ENCODE measurements around the gene LGI2. TPM values are rescaled to one million over a fixed set of nuclear protein-coding genes. Genes with fewer than 3 reads are reported as not detected.

LGI2 gene
- polyA plus RNA-seq, 1 donor (not counting 4 experiments of a cell fraction or from before 2014, with no cell fraction given): 0.69 TPM

DNA sequence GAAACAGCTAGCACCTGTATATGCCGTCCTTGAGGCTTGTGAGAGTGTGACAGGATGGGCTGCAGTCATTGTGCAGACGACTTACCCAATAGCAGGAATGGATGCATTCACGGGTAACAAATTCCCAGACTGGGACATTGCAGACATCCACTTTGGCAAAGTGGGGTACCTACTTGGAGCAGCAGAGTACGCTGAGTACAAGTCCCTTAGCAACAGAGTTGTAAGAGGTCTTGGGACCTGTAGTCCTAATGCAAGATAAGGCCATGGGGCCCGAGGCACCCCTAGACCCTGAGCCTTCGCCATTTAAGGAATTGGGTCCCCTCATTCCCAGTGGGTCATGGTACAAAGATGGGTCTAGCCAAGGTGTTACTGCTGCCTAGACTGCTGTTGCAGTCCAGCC is 62.5 kb downstream of the LGI2 start:
- H3K36me3 ChIP-seq (ENCODE audit: control insufficient read depth in 2 of 2, extremely low read depth in 1 of 2, insufficient read depth in 2 of 2, low read length in 2 of 2): no peaks in the 10 kb centered on the region
- no peaks in the 10 kb centered on the region for H4K20me1 ChIP-seq (ENCODE audit: control insufficient read depth, extremely low read depth, insufficient read depth, low read length)
- H3K79me2 ChIP-seq (ENCODE audit: control insufficient read depth, insufficient read depth, low read length): no peaks in the 10 kb centered on the region
- H3K4me1 ChIP-seq (ENCODE audit: control insufficient read depth, extremely low read depth, insufficient read depth, low read length): peaks cover 4% of the 10 kb centered on the region
- no peak overlapping the region for H3K9ac ChIP-seq (ENCODE audit: control insufficient read depth, extremely low read depth, insufficient read depth, low read length)
- no peak overlapping the region for H3K27ac ChIP-seq (ENCODE audit: control insufficient read depth, insufficient read depth, low read length)
- H3K4me3 ChIP-seq (ENCODE audit: control insufficient read depth in 2 of 3, extremely low read depth in 1 of 3, insufficient read depth in 2 of 3, low read depth in 1 of 3, low read length in 3 of 3): no peak overlapping the region
- no peak overlapping the region for H2AFZ ChIP-seq (ENCODE audit: control insufficient read depth, low read length)
- H3K4me2 ChIP-seq (ENCODE audit: control insufficient read depth, extremely low read depth, insufficient read depth, low read depth, low read length): no peak overlapping the region
- DNase-seq (ENCODE audit: low read depth, low spot score): no peak
- TF ChIP-seq, protein P1, sequence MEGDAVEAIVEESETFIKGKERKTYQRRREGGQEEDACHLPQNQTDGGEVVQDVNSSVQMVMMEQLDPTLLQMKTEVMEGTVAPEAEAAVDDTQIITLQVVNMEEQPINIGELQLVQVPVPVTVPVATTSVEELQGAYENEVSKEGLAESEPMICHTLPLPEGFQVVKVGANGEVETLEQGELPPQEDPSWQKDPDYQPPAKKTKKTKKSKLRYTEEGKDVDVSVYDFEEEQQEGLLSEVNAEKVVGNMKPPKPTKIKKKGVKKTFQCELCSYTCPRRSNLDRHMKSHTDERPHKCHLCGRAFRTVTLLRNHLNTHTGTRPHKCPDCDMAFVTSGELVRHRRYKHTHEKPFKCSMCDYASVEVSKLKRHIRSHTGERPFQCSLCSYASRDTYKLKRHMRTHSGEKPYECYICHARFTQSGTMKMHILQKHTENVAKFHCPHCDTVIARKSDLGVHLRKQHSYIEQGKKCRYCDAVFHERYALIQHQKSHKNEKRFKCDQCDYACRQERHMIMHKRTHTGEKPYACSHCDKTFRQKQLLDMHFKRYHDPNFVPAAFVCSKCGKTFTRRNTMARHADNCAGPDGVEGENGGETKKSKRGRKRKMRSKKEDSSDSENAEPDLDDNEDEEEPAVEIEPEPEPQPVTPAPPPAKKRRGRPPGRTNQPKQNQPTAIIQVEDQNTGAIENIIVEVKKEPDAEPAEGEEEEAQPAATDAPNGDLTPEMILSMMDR (optimal IDR thresholded peaks at IDR 0.05 in 1 of 3, IDR thresholded peaks at IDR 0.05 in 1 of 3, conservative IDR thresholded peaks at IDR 0.05 in 1 of 3; ENCODE audit: extremely low read depth in 1 of 3, insufficient read depth in 2 of 3, low read length in 3 of 3): no peak
- no peak for FAIRE-seq
- H3K27me3 ChIP-seq (ENCODE audit: control insufficient read depth, extremely low read depth, insufficient read depth, low read length): no peaks in the 10 kb centered on the region
- no peaks in the 10 kb centered on the region for H3K9me3 ChIP-seq (ENCODE audit: control insufficient read depth, low read depth, low read length)
- dilution Hi-C loops (cut with MboI; ENCODE audit: extremely low pct_ligation_motif_present, low sequenced_read_pairs): no loop called here
- H3K9me1 ChIP-seq (ENCODE audit: control insufficient read depth, extremely low read depth, insufficient read depth, low read length): no peaks in the 10 kb centered on the region

DNA sequence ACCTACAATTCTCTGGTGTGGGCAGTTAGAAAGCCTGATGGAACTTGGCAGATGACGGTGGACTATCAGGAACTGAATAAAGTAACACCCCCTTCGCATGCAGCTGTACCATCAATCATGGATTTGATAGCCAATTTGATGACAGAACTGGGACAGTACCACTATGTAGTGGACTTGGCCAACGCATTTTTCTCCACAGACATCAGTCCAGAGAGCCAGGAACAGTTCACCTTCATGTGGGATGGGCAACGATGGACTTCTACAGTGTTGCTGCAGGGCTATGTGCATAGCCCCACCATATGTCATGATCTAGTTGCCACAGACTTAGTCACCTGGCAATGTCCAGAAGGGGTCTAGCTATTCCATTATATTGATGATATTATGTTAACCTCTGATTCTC is 63.4 kb downstream of the LGI2 start:
- Histone ChIP-seq H3K9me1 (ENCODE audit: control insufficient read depth, extremely low read depth, insufficient read depth, low read length) (no peaks in the 10 kb centered on the region), H3K79me2 (ENCODE audit: control insufficient read depth, insufficient read depth, low read length) (no peaks in the 10 kb centered on the region), H4K20me1 (ENCODE audit: control insufficient read depth, extremely low read depth, insufficient read depth, low read length) (no peaks in the 10 kb centered on the region), H3K4me3 (ENCODE audit: control insufficient read depth in 2 of 3, extremely low read depth in 1 of 3, insufficient read depth in 2 of 3, low read depth in 1 of 3, low read length in 3 of 3) (no peak overlapping the region), H3K36me3 (ENCODE audit: control insufficient read depth in 2 of 2, extremely low read depth in 1 of 2, insufficient read depth in 2 of 2, low read length in 2 of 2) (no peaks in the 10 kb centered on the region), H3K27ac (ENCODE audit: control insufficient read depth, insufficient read depth, low read length) (no peak overlapping the region), H3K4me1 (ENCODE audit: control insufficient read depth, extremely low read depth, insufficient read depth, low read length) (peaks cover 4% of the 10 kb centered on the region), H3K27me3 (ENCODE audit: control insufficient read depth, extremely low read depth, insufficient read depth, low read length) (no peaks in the 10 kb centered on the region), H3K9me3 (ENCODE audit: control insufficient read depth, low read depth, low read length) (no peaks in the 10 kb centered on the region), H2AFZ (ENCODE audit: control insufficient read depth, low read length) (no peak overlapping the region), H3K4me2 (ENCODE audit: control insufficient read depth, extremely low read depth, insufficient read depth, low read depth, low read length) (no peak overlapping the region), H3K9ac (ENCODE audit: control insufficient read depth, extremely low read depth, insufficient read depth, low read length) (no peak overlapping the region)
- no peak for FAIRE-seq
- dilution Hi-C loops (cut with MboI; ENCODE audit: extremely low pct_ligation_motif_present, low sequenced_read_pairs): no loop called here
- TF ChIP-seq EZH2 (IDR thresholded peaks at IDR 0.05; ENCODE audit: low read length): no peak
- TF ChIP-seq, protein P1 (optimal IDR thresholded peaks at IDR 0.05 in 1 of 3, IDR thresholded peaks at IDR 0.05 in 1 of 3, conservative IDR thresholded peaks at IDR 0.05 in 1 of 3; ENCODE audit: extremely low read depth in 1 of 3, insufficient read depth in 2 of 3, low read length in 3 of 3): no peak
- no peak for DNase-seq (ENCODE audit: low read depth, low spot score)
